Measurements from ENCODE around the gene IL17RA.

DNA sequence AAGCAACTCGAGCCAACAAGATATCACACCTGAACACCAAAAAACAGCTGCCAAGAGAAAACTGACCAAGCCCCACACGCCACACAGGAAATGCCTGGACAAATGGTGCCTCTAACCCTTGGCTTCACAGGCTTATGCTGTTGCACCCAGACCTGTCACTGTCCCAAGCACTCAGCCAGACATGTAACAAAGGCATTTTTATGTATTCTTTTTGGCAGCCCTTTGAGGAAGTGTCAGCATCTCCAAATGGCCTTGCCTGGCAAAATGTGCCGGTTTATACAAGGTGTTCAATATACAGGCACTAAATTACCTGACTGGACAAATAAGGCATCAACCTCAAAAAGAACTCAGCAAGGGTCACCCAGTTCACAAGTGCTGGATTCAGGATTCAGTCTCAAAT is 68.2 kb downstream of the IL17RA start:
- TF ChIP-seq EZH2 (IDR thresholded peaks at IDR 0.05; ENCODE audit: insufficient read depth, poor library complexity, severe bottlenecking): no peak
- no peak for TF ChIP-seq EZH2phosphoT487 (IDR thresholded peaks at IDR 0.05; ENCODE audit: insufficient read depth, low read depth)

Measured in GM23248 (cell line).